Testis (tissue), 3 donors: ENCODE measurements around the gene HNRNPC. TPM values are rescaled to one million over a fixed set of nuclear protein-coding genes. Genes with fewer than 3 reads are reported as not detected.
A peak's percentile ranks its signal among the peaks of the same experiment; 100 is the strongest.

Source experiments
- DNase-seq: peaks from one replicate; pipeline ENCODE4 v3.0.0-alpha.2; 2019
- H3K27ac ChIP-seq, 2 donors: fragments of 200-600 bp; sonication (generic); one replicate each; pipeline ENCODE4 v1.5.1; 2019
- H3K27me3 ChIP-seq: fragments of 200-600 bp; sonication (generic); one replicate; pipeline ENCODE4 v1.5.1; 2019
- H3K36me3 ChIP-seq: fragments of 200-600 bp; sonication (generic); one replicate; pipeline ENCODE4 v1.5.1; 2017; ENCODE audit warnings: low read depth; ENCODE audit errors: missing control alignments
- H3K4me1 ChIP-seq: fragments of 200-600 bp; sonication (generic); one replicate; pipeline ENCODE4 v1.5.1; 2019
- H3K4me3 ChIP-seq, 2 donors: fragments of 200-600 bp; sonication (generic); one replicate each; pipeline ENCODE4 v1.5.1; 2017 to 2019
- H3K9me3 ChIP-seq: fragments of 200-600 bp; sonication (generic); one replicate; pipeline ENCODE4 v1.5.1; 2017
- CTCF ChIP-seq, 3 experiments: fragments of 450-650 bp in 2 of 3; fragments of 200-600 bp in 1 of 3; sonication (generic) in 1 of 3; IDR thresholded peaks; one replicate each; pipeline ENCODE4 v1.5.1; 2016 to 2019; ENCODE audit warnings: antibody characterized with exemption in 3 of 3, mild to moderate bottlenecking in 2 of 3, moderate library complexity in 1 of 3
- POLR2A ChIP-seq: fragments of 450-650 bp; IDR thresholded peaks from one replicate; pipeline ENCODE4 v1.6.1; 2017; ENCODE audit warnings: antibody characterized with exemption, mild to moderate bottlenecking, moderate library complexity
- WGBS, 2 donors: methylation state at CpG; one replicate each; pipeline ENCODE4 v1.1.5; 2018; 5-methylcytosine and 5-hydroxymethylcytosine counted together
- intact Hi-C: fragments of 100-400 bp; cut with DNase I; formaldehyde crosslinking; loops from one replicate; pipeline ENCODE4 v1.15.1; 2023; ENCODE audit warnings: low total_unique reads
- polyA plus RNA-seq: library from polyadenylated mRNA; stranded (reverse); fragments of 350-450 nt; fragmentation: Illumina TruSeq; extraction: RNeasy Lipid Tissue Mini Kit (QIAGEN cat#74804); gene quantifications from one replicate; pipeline ENCODE4 v1.2.3, GENCODE V29; 2014; ENCODE audit warnings: low read depth, low replicate concordance; ENCODE audit not compliant: insufficient read depth
- total RNA-seq, 2 donors: library from RNA; depleted of rRNA; stranded (reverse); fragments of >200 nt; gene quantifications; one replicate each; pipeline ENCODE4 v1.2.3, GENCODE V29; 2016

The HNRNPC gene
- total and polyA plus RNA-seq, 3 donors from 2014 or later: 317 to 443 (median 399) TPM

DNA sequence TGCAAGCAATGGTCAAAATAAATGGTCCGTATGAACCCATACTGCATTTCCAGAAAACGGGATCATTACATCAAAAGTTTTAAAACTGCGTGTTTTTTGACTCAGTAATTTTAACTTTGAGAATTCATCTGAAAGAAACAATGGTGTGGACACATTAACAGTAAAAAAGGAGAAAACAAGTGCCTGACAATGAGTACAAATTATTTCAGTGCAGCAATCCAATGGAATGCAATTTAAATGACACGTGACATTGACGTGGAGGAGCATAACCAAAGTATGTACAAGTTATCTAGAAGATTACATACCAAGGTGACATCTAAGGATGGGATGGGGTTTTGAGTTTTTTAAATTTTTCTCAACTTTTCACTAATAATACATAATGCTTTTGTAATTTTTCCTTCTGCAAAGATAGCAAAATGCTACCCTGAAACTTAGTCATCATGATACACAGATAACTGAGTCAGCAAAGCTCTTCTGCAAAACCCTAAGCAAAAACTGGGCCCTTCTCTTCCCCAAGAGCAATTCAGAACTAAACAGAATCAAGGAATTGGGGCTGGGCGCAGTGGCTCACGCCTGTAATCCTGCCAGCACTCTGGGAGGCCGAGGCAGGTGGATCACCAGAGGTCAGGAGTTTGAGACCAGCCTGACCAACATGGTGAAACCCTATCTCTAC is 20.4 kb downstream of the HNRNPC start:
- DNase-seq: no peak
- H3K36me3 ChIP-seq: no peaks in the 10 kb centered on the region
- WGBS, 2 donors: 89 to 94% methylated on average over 8 of the region's 8 CpGs
- H3K4me3 ChIP-seq: no peak overlapping the region
- no peak for TF ChIP-seq POLR2A
- TF ChIP-seq CTCF (IDR thresholded peaks at IDR 0.05): no peak
- intact Hi-C loops: no loop called here
- H3K27ac ChIP-seq: no peak overlapping the region
- H3K9me3 ChIP-seq: no peaks in the 10 kb centered on the region
- H3K4me1 ChIP-seq: peaks cover 7% of the 10 kb centered on the region
- no peaks in the 10 kb centered on the region for H3K27me3 ChIP-seq

DNA sequence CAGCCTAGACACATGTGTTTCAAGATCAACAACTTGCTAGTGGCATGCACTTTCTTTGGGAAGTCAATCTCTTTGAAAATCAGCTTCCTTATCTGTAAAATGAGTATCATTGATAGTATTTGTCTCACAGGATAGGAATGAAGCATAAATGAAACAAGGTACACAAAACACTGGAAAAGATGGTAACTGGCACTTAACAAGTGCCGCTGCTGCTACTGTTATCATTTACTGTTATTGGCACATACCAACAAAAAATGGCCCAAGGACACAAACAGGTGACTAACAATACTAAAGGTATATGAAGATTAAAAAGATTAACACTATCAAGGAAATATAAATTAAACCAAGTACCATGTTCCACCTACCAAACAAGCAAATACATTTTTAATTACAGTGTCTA is 20.9 kb downstream of the HNRNPC start:
- no peaks in the 10 kb centered on the region for H3K36me3 ChIP-seq
- no peaks in the 10 kb centered on the region for H3K27me3 ChIP-seq
- WGBS, 2 donors: 77 to 79% methylated on average over 1 of the region's 1 CpG
- peaks cover 7% of the 10 kb centered on the region for H3K4me1 ChIP-seq
- no peak overlapping the region for H3K27ac ChIP-seq
- DNase-seq: no peak
- intact Hi-C loops: no loop called here
- H3K4me3 ChIP-seq: no peak overlapping the region
- no peak for TF ChIP-seq POLR2A
- no peak for TF ChIP-seq CTCF (IDR thresholded peaks at IDR 0.05)
- H3K9me3 ChIP-seq: no peaks in the 10 kb centered on the region

DNA sequence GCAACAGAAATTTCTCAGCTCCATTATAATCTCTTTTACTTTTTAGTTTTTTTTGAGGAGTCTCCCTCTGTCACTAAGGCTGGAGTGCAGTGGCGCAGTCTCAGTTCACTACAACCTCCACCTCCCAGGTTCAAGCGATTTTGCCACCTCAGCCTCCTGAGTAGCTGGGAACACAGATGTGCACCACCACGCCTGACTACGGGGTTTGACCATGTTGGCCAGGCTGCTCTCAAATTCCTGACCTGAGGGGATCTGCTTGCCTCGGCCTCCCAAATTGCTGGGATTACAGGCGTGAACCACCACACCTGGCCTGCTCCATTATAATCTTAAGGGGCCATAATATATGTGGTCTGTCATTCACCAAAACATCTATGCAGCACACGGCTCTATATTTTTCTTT is 23.4 kb downstream of the HNRNPC start:
- 90 to 96% methylated on average over 7 of the region's 7 CpGs for WGBS, 2 donors
- Histone ChIP-seq H3K9me3 (no peaks in the 10 kb centered on the region), H3K27ac (no peak overlapping the region), H3K36me3 (no peaks in the 10 kb centered on the region), H3K4me3 (no peak overlapping the region), H3K4me1 (peaks cover 4% of the 10 kb centered on the region), H3K27me3 (no peaks in the 10 kb centered on the region)
- intact Hi-C loops: no loop called here
- TF ChIP-seq POLR2A (no peak), CTCF (IDR thresholded peaks at IDR 0.05) (no peak)
- no peak for DNase-seq

GRCh38 chr14:21244544-21244943 is 24.7 kb downstream of the HNRNPC start:
- 87 to 92% methylated on average over 7 of the region's 7 CpGs for WGBS, 2 donors
- Histone ChIP-seq H3K27ac (no peak overlapping the region), H3K27me3 (no peaks in the 10 kb centered on the region), H3K4me3 (no peak overlapping the region), H3K36me3 (no peaks in the 10 kb centered on the region), H3K9me3 (no peaks in the 10 kb centered on the region), H3K4me1 (peaks cover 4% of the 10 kb centered on the region)
- intact Hi-C loops: no loop called here
- no peak for DNase-seq
- TF ChIP-seq CTCF (IDR thresholded peaks at IDR 0.05) (no peak), POLR2A (no peak)

DNA sequence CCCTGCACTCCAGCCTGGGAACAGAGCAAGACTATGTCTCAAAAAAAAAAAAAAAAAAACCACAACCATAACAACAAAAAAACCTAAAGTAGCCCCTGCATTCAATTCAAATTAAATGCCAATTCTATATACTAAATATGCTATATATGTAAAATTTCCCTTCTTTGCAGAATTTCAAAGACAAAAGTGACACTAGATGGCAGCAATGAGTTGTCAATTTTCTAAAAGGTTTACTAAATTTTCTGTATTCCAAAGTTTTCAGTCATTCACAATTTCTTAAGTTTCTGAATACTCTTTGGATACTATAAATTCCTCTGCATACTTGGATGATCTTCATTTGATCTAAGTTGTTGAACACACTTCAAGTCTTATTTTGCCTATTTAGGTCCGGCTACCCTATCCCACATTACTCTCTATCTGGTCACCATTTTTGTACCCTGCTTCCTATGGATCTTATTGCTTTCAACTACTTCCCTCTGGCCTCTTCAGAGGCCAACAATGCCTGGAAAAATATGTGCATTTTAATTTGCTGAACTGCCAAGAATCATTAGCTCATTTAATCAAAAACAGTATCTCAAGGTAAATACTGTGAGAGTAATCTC is 27.9 kb downstream of the HNRNPC start:
- intact Hi-C loops: no loop called here
- WGBS, 2 donors: 70 to 81% methylated on average over 1 of the region's 1 CpG

More for the DNA sequence above, 27.9 kb downstream of the HNRNPC start:
- no peak for DNase-seq
- TF ChIP-seq POLR2A (no peak), CTCF (IDR thresholded peaks at IDR 0.05) (peak in 1 of 3 experiments; percentile 39)
- Histone ChIP-seq H3K4me3 (no peak overlapping the region), H3K9me3 (no peaks in the 10 kb centered on the region), H3K27me3 (no peaks in the 10 kb centered on the region), H3K27ac (no peak overlapping the region), H3K4me1 (peaks cover under 1% of the 10 kb centered on the region), H3K36me3 (no peaks in the 10 kb centered on the region)
